C1 segment of cervical spinal cord (tissue), 14 donors: ENCODE data around the gene PDK2.
A peak's percentile ranks its signal among the peaks of the same experiment; 100 is the strongest.

Source experiments
- DNase-seq, 14 donors: peaks; one replicate each; lab custom pipeline; 2025; lab: John Stamatoyannopoulos, UW

PDK2 gene

DNA sequence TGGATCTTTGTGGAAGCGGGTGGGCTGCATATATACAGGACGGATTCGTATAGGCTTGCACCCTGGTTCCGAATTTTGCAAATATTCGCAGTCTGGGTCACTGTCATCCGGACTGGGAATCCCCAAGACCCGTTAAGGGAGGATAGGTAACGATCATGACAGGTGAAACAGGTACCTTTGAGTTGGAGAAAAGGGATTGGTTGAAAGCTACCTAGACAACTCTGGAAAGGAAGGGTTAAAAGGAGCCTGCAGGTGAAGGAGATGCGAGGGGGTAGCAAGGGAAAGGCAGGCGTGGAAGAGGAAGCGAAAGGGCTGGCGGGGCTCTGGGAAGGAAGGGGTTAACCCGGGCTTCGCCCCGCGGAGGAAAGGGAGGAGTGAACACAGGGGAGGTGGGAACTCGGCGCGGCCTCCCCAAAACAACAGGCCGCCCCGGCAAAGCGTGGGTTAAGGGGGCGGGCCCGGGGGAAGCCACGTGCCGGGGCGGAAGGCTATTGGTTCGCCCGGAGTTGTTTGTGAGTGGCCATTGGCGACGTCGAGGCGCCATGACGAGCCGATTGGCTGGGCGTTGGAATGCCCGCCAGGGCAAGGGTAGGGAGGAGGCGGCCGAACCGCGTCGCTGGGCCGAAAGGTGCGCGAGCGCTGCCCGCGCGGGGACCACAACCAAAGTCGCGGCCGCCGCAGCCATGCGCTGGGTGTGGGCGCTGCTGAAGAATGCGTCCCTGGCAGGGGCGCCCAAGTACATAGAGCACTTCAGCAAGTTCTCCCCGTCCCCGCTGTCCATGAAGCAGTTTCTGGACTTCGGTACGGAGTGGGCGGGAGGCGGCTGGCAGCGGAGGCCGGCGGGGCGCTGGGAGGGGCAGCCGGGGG lies at the start of gene PDK2:
PDK2 (plus strand) TSS at position 599 of the 867 bp plus-strand sequence; CDS start at position 684, 85 bp downstream.
- peak; percentile 74 to 97 (median 92) for DNase-seq

DNA sequence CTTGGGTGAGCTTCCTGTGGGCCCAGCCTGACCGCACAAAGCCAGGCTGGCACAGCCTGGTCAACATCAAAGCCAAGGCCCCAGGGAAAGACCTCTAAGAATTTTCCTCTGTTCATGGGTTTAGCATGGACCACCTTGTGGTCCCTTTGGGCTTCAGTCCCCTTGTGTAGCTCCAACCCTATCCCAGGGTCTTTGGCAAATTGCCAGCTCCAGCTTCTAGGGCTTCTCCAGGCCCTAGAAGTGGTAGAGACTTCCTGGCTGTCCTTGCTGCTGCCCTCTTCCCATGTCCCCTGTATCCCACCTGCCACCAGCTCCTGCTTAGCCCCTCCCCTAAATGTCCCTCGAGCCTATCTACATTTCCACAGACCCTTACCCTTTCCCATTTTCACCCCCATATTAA lies 49.0 kb upstream of the PDK2 start:
- no peak for DNase-seq

DNA sequence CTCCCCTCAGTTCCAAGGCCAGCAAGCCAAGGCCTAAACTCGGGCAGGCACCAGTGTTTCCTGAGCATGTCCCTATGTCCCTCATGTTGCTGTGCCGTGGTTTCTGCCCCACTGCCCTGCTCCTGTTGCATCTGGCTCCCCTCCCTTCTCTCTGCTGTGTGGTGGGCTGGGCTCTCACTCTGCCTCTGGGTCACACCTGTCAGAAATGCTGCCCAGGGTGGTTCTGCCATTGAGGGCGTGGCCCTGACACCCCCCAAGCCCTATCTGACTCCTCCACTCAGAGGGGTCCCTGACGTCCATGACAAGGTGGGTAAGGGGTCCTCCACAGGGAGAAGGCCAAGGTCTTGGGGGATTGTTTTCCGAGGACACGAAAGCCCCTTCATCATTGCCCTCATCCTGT lies 48.5 kb upstream of the PDK2 start:
- DNase-seq = no peak

DNA sequence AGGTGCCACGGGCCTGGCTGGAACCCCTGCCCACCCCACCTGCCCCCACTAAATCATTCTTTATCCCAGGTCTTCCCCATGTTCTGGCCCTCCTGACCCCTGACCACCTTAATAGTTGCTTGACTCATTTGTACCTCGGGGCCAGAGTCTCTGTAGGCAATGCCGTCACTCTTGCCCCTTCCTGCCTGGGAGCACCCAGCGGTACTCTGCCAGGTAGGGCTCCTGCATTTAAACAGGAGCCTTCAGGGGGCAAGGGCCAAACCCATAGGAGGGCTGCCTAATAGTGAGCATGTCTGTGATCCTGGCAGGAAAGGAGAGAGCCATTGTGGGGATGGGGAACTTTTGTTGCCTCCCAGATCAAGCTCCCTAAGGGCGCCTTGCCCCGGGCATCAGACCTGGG lies 48.1 kb upstream of the PDK2 start:
- no peak for DNase-seq

DNA sequence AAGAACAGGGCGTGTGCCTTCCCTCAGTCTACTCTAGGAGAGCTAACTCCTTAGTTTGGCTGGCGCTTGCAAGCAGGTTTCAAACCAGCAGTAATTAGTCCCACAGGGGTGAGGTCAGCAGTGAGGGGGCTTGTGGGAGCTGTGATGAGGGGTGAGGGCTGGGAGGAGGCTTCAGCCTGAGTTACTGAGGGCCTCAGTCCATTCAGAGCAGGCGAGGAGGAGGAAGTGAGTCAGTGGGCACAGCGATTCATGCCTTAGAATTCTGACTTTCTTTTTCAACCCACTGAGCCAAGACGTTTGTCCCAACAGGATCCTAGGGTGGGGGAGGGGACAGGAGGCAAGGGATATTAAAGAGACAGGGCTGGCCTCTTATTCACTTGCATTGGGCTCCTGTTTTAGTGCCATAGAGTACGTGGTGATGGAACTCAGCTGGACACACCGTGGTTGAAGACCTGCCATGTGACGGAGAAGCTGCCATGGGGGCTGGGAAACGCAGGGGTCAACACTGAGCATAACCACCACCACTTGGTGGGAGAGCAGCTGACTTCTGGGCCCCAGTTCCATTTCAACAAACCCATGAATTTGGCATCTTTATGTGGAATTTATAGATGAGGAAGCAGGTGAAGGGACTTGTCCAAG lies 47.5 kb upstream of the PDK2 start:
- peak in 1 of 14 donors; percentile 30 for DNase-seq

DNA sequence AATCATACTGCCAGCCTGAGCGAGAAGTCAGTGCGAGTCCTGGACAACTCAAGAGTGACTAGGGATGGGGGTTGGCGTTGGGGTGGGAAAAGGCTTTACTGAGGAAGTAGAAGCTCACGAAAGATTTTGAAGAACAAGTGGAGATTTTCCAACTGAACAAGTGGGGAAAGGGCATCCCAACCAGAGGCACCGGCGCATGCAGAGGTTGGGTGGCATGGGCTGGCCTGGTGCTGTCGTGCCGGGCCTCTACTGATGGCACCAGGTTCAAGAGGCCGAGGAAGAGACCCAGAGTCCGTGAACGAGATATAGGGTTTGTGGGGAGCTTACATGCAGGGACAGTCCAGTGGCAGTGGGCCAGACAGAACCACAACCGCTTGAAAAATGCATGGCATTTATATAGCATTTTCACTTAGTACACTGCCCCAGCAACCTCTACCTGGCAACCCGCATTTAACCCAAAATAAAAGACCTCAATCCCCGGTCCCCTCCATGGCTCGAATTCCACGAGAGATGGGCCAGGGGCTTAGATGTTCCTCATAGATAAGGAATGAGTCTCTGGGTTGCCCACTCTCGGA lies 46.9 kb upstream of the PDK2 start:
- no peak for DNase-seq

DNA sequence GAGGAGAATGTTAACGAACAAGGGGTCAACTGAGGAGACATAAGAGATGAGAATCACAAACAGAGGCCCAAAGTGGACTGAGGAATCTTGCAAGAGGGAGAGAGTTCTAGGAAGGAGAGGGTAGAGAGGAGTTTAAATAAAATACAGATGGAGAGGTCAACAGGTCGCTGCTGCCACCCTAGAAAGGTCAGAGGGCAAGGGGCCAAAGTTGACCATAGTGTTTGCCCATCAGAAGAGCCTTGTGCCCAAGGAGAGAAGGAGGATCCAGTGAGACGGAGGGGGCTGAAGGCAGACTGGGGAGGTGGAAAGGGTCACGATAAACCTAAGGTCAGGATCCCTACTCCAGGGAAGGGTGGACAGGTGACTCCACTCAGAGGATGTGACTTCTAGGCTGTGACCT lies 46.2 kb upstream of the PDK2 start:
- no peak for DNase-seq

DNA sequence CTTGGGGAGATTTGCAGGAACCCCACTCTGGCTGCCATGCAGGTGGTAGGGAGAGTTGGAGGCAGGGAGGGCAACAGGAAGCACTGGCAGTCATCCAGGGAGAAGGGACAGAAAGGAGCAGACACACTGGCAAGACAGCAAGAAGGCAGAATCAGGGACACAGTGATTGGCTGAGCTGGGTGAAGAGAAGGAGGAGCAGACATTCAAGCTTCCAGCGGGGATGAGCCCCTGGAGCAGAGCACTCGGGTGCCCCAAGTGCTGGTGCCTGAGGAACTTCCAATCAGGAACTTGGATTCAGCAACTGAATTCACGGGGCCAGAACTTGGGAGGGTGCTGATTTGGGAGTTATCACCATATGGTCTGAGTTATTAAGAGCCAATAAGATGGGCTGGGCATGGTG lies 45.5 kb upstream of the PDK2 start:
- DNase-seq = no peak

DNA sequence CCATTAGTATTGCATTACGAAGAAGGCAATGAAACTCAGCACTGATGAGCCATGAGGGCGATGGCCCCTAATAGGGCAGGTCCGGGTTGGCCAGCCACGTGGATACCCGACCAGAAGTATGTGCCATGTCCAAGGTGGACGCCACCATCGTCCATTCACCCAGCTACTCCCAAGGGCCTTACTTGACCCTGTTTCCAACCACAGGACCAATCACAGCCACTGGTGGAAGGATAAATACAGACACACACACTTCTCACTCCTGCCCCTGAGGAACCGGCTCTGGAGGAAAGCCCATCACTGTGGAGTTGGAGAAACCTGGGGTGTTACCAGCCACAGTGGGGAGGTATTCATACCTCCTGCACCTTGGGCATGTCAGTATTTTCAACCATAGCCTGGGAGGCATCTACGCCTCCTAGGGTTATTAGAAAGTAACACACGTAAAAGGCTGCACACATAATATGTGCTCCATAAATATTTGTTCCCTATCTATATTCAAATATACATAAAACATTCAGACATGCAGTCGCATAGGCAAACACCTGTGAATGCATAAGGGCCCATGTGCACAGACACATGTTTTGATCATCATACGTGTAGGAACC lies 44.6 kb upstream of the PDK2 start:
- no peak for DNase-seq

DNA sequence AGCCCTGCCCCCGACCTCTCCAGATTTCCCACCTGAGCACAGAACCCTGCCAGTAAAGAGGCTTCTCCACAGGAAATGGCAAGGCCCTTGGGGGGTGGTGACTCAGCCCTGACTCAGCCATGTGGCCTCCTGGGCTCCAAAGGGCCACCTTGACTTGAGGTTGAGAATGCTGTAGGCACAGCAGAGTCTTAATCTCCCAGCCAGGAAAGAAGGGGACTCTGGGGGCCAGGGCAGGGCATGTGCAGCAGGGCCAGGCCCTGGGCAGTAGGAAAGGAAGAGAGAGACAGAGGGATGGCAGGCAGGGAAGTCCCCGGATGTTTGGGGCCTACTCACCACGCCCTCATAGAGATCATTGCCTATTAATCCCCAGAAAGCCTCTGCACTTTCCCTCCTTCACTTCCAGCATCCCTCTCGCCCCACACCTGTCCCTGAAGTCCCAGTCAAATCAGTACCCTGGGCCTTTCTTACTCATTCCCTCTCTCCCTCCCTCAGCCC lies 44.0 kb upstream of the PDK2 start:
- no peak for DNase-seq

DNA sequence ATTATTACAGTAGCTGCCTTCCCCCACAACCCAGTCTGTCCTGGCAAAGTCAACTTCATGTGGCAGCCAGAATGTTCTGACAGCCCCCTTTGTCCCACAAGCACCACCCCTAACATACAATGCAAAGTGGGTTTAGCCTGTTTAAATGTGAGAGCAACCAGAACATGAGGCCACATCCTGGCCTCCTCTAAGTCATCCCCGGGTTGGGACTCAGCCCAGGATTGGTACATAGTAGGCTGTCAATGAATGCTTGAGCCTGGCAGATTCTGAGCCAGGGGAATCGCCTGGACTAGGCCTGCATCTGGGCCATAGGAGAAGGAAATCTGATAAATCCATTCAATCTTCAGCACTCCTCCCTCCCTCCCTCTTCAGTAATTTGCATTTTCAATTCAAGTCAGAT lies 43.5 kb upstream of the PDK2 start:
- no peak for DNase-seq

DNA sequence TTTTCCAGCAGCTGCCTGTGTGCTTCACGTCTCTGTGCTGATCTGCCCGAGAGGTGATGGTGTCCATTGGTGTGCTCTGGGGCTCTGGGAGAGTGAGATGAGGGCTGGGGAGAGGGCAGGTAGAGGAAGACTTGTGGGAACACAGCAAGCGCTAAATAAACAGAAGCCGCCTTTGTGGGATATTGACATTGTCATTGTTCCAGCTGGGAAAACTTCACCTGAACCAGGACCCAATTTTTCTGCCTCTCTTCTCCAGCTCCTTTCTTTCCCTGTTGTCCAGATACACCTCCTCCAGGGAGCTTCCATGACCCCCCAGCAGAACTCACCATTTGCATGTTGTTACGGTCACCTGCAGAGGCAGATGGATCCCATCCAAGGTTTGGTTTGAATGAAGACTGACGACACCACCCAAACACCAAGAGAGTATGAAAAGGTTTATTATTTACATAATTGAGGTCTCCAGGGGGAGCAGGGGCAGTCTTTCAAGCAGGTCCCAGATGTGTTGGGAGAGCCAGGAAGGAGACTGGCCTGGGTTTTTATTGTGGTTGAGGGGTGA lies 42.8 kb upstream of the PDK2 start:
- DNase-seq = no peak

DNA sequence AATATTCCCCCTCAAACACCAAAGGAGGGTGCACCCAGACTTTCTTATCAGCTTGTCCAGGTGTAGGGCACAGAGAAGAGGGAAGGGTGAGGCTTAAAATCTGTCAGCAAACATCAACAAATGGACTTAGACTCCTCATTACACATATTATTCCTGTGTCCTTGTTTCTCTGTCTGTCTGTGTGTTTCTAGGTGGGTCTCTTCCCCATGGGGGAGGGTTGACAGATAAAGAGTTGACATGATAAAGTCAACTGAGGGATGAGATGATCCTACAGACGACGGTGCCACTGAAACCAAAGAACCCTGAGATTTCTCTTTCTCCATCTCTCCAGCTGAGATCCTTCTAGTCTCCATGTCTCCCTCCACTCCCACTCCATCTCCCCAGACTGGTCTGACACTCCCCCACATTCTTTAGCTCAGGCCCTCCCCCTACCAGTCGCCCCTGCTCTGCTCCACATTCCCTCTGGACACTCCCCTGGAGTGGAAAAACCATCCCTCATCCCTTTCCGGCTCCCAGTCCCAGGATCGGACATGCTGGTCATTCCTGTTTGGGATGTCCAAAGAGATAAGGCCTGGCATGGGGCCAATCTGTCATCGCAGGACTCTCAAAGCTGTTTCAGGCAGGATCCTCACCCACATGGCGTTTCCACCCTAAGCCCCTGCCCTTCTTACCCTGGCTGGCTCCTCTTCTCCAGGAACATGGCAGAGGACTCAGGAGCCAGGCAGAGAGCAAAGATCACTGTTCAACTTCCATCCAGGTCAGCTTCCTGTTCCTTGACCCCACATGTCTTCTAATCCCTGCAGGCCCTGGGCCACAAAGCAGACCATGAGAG lies 42.1 kb upstream of the PDK2 start:
- DNase-seq = no peak

DNA sequence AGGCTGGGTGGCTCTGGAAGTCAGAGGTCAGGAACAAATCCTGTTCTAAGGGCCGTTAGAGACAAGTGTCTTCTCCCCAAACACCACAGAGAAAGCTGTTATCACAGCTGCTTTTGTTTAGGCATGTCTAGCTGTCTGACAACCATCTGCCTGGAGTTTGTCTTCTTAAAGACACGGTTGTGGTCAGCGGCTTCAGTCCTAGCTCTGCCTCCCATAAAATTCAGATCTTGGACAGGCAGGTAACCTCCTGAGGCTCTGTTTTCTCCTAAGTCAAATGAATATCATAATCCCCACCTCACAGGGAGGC lies 41.5 kb upstream of the PDK2 start:
- DNase-seq = no peak

DNA sequence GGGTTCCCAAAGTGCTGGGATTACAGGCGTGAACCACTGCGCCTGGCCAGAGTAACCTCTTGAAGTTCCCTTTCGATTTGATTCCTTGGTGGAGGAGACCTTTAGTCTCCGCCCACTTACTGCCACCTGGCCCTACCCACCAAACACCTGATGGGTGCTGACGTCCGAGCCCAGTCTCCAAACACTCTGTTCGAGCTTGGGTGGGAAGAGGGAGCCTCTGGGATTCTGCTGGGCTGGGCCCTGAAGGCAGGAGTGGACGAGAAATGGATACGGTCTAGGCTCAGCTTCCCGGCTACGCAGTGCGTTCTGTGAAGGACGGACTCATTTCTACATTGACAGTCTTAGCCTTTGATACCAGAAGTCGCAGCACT lies 40.1 kb upstream of the PDK2 start:
- DNase-seq = peak in 1 of 14 donors; percentile 73

DNA sequence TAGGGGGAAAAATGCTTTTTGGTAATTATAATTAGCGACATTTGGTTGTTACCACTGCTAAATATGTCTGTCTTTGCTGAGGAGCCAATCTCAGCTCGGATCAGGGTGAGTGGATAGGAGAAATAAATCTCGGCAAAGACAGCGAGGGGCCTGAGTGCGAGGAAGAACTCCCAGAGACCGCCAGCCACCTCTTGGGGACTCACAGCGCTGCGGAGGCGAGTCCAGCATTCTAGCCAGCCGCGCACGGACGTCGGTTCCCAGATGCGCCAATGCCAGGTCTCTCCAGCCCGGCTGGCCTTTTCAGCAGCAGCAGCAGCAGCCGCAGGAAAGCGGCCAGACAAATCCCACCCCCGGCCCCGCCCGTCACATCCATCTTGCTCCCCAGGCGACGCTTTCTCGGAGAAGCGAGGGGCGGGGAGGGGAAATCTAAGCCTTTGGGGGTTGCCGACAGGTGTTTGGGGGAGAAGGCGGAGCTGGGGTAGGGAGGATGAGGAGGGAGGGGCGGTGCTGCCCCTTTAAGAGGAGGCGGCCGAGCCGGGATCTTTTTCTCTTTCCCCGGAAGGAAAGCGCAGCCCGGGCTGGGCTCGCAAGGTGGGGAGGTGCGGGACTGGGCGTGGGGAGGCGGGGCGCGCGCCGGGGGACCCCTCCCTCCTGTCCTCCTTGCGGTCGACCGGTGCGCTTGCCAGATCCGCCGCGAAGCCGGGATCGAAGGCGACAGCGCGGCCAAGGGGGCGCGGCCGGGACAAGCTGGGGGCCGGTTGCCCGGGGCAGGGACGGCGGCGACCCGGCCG lies 39.5 kb upstream of the PDK2 start, which contains the start of gene ITGA3:
ITGA3 (plus strand) TSS at position 685 of the 791 bp plus-strand sequence. CDS start 330 bp downstream, outside the sequence.
- peak in 10 of 14 donors; percentile 14 to 75 (median 45) for DNase-seq

DNA sequence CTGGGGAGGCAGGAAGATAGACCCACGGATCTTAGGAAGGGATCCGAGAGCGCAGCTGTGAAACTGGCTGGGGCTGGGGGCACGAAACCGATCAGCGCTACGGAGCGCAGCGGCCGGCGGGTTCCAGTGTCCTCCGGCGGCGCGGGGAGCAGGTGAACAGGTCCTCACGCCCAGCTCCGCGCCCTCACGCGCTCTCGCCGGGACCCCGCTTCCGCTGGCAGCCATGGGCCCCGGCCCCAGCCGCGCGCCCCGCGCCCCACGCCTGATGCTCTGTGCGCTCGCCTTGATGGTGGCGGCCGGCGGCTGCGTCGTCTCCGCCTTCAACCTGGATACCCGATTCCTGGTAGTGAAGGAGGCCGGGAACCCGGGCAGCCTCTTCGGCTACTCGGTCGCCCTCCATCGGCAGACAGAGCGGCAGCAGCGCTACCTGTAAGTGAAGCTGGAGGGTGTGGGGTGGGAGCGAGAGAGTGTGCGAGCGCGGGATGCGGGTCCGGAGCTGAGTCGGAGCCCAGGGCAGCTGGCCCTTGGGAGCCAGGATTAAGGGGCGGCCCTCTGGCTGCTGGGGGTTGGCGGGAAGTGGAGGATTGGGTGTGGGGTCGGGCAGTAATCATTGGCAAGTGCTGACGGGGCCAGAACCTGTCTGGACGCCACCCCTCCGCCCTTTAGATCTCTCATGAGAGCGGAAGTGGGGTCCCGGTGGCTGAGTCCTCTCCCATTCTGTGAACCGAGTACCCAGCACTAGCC lies 38.8 kb upstream of the PDK2 start:
- peak in 5 of 14 donors; percentile 13 to 76 (median 28) for DNase-seq

DNA sequence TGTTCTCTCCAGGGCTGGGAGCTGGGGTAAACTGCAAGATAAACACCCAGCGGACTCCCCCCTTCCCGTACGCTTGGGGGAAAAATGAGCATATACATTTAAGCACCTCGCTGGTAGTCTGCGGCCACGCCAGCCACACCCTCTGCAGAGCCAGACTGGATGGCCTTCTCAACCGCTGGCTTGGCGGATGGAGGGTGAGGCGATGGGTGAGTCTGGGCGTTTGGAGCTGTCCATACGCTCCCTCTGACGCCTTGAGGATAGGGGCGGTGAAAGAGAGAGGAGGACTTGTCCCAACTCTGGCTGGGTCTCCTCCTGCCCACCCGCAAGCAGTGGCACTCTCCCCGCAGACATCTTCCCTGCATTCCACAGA lies 38.2 kb upstream of the PDK2 start:
- peak in 1 of 14 donors; percentile 26 for DNase-seq

DNA sequence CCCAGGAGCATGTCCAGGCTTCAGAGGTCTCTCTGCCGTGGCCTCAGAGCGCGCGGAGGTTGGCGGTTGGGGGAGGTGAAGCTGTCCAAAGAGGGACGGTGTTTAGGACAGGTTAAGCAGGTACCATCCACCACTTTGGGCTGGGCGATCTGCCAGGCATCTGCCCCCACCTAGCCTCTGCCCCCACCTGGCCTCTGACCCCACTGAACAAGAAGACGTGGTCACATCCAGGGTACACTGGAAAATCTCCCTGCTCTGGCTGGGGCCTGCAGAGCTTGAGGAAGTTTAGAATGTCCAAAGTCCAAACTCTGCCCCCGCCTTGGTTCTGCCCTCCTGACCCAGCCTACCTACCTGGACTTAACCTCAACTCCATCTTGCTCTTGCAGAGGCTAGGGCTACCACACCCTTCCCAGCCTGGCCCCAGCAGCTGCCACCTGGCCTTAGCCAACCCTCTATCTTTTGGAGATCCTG lies 37.6 kb upstream of the PDK2 start:
- no peak for DNase-seq
